ENCODE results near the gene CDC42SE1. TPM values are rescaled to one million over a fixed set of nuclear protein-coding genes. Genes with fewer than 3 reads are reported as not detected.

CDC42SE1 gene, protein sequence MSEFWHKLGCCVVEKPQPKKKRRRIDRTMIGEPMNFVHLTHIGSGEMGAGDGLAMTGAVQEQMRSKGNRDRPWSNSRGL
- total RNA-seq (2021) = 72.8 to 76.3 TPM (median 75.5 TPM) in 3 replicates
- Bru-seq, nascent RNA = percentile 85 among the genes with signal in this experiment
- long read RNA-seq, experiment 1, transcript CDC42SE1-201 (5 exons, 3,045 nt) = major isoform, 58 of 95 reads
- long read RNA-seq, experiment 1, partial matches to known transcripts = 8 of 95 reads
- long read RNA-seq, experiment 1, other reads (novel, unspliced or antisense) = 26 of 95 reads
- long read RNA-seq, experiment 2, transcript CDC42SE1-201 (5 exons, 3,045 nt) = major isoform, 26 of 63 reads
- long read RNA-seq, experiment 2, partial matches to known transcripts = 5 of 63 reads
- long read RNA-seq, experiment 2, other reads (novel, unspliced or antisense) = 31 of 63 reads
- long read RNA-seq, experiment 3, transcript CDC42SE1-201 (5 exons, 3,045 nt) = major isoform, 41 of 53 reads
- long read RNA-seq, experiment 3, partial matches to known transcripts = 2 of 53 reads
- long read RNA-seq, experiment 3, other reads (novel, unspliced or antisense) = 7 of 53 reads

DNA sequence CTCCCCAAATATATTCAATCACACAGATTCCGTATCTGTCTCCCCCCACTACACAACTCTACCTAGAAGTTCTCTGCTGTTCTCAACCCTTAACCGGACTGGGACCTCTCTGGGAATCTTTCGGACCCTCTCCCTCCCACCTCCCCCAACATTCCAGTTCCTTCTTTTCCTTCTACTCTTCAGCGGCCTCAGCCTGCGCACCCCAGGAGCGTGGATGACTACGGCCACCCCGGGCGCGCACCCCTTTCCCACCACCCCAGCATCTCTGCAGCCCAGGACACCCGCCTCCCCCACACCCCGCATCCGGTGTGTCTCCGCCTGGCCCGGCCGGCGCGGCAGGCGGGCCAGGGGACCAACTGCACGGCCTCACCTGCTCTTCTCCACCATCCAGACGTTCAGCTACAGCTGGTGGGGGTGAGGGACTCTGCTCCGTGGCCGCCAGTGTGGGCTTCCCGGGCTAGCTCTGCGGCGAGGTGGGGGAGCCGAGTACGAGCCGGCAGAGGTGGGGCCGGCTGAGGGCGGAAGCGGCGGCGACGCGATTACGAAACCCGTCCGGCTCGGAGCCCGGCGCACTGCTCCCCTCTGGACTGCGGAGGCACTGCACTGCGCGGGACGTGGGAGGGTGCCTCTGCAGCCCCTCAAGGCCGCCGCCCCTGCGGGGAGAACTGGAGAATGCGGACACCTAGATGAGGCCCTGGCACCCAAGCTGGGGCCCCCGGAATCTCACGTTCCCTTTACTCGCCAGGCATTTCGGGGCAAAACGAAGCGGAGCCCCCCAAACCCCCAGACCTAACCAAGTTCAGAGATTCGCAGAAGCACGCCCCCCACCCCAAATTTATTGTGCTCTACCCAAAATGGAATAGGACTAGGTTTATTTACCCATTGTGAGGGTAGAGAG, at the start of gene CDC42SE1:
Gene CDC42SE1 (minus strand): TSS at position 514 of the 898 bp plus-strand sequence. CDS start 3,892 bp downstream, outside the sequence.
- Mint-ChIP-seq H3K27ac (peak within 1 kb of the TSS; percentile 86), H3K4me1 (peaks cover 46% of the 10 kb centered on the region), H3K27me3 (ENCODE audit: low read depth) (no peaks in the 10 kb centered on the region), H3K4me3 (peak within 1 kb of the TSS; percentile 79), H3K36me3 (peaks cover 29% of the 10 kb centered on the region), H3K9me3 (no peaks in the 10 kb centered on the region)
- DNase-seq (ENCODE audit: low spot score) (peak; percentile 86), ATAC-seq (peak; percentile 84)
- ChIA-PET CTCF (interaction anchor here (0.5 to 6.5 kb wide), 17 partner anchors 11 to 281 kb away, joined by 3 to 43 read pairs (median 5); partner anchors contain the start of genes BNIPL, C1orf56, GABPB2 and LYSMD1), POLR2A (interaction anchor here (0.6 to 2.3 kb wide), 5 partner anchors 11 to 106 kb away, joined by 3 to 13 read pairs (median 6); partner anchors contain the start of genes ANXA9 and LYSMD1)
- TF ChIP-seq, protein P1, sequence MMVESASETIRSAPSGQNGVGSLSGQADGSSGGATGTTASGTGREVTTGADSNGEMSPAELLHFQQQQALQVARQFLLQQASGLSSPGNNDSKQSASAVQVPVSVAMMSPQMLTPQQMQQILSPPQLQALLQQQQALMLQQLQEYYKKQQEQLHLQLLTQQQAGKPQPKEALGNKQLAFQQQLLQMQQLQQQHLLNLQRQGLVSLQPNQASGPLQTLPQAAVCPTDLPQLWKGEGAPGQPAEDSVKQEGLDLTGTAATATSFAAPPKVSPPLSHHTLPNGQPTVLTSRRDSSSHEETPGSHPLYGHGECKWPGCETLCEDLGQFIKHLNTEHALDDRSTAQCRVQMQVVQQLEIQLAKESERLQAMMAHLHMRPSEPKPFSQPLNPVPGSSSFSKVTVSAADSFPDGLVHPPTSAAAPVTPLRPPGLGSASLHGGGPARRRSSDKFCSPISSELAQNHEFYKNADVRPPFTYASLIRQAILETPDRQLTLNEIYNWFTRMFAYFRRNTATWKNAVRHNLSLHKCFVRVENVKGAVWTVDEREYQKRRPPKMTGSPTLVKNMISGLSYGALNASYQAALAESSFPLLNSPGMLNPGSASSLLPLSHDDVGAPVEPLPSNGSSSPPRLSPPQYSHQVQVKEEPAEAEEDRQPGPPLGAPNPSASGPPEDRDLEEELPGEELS (CRISPR knock-in tag; IDR thresholded peaks at IDR 0.05) = no peak; the same call in 1 of the 2 replicates
- TF ChIP-seq ZNF263 (CRISPR knock-in tag; IDR thresholded peaks at IDR 0.05; ENCODE audit: low read depth) (no peak), ZNF121 (CRISPR knock-in tag; IDR thresholded peaks at IDR 0.05) (no peak), RORB (CRISPR knock-in tag; IDR thresholded peaks at IDR 0.05) (no peak), PRRX2 (CRISPR knock-in tag; IDR thresholded peaks at IDR 0.05) (no peak), NR1H2 (CRISPR knock-in tag; IDR thresholded peaks at IDR 0.05) (no peak), SOX15 (CRISPR knock-in tag; IDR thresholded peaks at IDR 0.05) (no peak), SMAD4 (CRISPR knock-in tag; IDR thresholded peaks at IDR 0.05) (no peak), JUN (CRISPR knock-in tag; IDR thresholded peaks at IDR 0.05) (0 out of 2 replicates have a peak, but pooled peaks have one; percentile 65), ZNF423 (CRISPR knock-in tag; IDR thresholded peaks at IDR 0.05) (no peak), SP1 (CRISPR knock-in tag; conservative IDR thresholded peaks at IDR 0.05) (no peak)
- TF ChIP-seq, protein P2, sequence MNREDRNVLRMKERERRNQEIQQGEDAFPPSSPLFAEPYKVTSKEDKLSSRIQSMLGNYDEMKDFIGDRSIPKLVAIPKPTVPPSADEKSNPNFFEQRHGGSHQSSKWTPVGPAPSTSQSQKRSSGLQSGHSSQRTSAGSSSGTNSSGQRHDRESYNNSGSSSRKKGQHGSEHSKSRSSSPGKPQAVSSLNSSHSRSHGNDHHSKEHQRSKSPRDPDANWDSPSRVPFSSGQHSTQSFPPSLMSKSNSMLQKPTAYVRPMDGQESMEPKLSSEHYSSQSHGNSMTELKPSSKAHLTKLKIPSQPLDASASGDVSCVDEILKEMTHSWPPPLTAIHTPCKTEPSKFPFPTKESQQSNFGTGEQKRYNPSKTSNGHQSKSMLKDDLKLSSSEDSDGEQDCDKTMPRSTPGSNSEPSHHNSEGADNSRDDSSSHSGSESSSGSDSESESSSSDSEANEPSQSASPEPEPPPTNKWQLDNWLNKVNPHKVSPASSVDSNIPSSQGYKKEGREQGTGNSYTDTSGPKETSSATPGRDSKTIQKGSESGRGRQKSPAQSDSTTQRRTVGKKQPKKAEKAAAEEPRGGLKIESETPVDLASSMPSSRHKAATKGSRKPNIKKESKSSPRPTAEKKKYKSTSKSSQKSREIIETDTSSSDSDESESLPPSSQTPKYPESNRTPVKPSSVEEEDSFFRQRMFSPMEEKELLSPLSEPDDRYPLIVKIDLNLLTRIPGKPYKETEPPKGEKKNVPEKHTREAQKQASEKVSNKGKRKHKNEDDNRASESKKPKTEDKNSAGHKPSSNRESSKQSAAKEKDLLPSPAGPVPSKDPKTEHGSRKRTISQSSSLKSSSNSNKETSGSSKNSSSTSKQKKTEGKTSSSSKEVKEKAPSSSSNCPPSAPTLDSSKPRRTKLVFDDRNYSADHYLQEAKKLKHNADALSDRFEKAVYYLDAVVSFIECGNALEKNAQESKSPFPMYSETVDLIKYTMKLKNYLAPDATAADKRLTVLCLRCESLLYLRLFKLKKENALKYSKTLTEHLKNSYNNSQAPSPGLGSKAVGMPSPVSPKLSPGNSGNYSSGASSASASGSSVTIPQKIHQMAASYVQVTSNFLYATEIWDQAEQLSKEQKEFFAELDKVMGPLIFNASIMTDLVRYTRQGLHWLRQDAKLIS (CRISPR knock-in tag; IDR thresholded peaks at IDR 0.05; ENCODE audit: borderline replicate concordance) = no peak
- TF ChIP-seq, protein P3, sequence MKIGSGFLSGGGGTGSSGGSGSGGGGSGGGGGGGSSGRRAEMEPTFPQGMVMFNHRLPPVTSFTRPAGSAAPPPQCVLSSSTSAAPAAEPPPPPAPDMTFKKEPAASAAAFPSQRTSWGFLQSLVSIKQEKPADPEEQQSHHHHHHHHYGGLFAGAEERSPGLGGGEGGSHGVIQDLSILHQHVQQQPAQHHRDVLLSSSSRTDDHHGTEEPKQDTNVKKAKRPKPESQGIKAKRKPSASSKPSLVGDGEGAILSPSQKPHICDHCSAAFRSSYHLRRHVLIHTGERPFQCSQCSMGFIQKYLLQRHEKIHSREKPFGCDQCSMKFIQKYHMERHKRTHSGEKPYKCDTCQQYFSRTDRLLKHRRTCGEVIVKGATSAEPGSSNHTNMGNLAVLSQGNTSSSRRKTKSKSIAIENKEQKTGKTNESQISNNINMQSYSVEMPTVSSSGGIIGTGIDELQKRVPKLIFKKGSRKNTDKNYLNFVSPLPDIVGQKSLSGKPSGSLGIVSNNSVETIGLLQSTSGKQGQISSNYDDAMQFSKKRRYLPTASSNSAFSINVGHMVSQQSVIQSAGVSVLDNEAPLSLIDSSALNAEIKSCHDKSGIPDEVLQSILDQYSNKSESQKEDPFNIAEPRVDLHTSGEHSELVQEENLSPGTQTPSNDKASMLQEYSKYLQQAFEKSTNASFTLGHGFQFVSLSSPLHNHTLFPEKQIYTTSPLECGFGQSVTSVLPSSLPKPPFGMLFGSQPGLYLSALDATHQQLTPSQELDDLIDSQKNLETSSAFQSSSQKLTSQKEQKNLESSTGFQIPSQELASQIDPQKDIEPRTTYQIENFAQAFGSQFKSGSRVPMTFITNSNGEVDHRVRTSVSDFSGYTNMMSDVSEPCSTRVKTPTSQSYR (CRISPR knock-in tag; IDR thresholded peaks at IDR 0.05) = peak; percentile 38; the same call in 1 of the 2 replicates
- TF ChIP-seq, protein P4, sequence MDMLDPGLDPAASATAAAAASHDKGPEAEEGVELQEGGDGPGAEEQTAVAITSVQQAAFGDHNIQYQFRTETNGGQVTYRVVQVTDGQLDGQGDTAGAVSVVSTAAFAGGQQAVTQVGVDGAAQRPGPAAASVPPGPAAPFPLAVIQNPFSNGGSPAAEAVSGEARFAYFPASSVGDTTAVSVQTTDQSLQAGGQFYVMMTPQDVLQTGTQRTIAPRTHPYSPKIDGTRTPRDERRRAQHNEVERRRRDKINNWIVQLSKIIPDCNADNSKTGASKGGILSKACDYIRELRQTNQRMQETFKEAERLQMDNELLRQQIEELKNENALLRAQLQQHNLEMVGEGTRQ (CRISPR knock-in tag; IDR thresholded peaks at IDR 0.05) = no peak
- TF ChIP-seq, protein P5, sequence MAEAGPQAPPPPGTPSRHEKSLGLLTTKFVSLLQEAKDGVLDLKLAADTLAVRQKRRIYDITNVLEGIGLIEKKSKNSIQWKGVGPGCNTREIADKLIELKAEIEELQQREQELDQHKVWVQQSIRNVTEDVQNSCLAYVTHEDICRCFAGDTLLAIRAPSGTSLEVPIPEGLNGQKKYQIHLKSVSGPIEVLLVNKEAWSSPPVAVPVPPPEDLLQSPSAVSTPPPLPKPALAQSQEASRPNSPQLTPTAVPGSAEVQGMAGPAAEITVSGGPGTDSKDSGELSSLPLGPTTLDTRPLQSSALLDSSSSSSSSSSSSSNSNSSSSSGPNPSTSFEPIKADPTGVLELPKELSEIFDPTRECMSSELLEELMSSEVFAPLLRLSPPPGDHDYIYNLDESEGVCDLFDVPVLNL (CRISPR knock-in tag; IDR thresholded peaks at IDR 0.05; ENCODE audit: borderline replicate concordance, low read depth) = no peak
- TF ChIP-seq, protein P6, sequence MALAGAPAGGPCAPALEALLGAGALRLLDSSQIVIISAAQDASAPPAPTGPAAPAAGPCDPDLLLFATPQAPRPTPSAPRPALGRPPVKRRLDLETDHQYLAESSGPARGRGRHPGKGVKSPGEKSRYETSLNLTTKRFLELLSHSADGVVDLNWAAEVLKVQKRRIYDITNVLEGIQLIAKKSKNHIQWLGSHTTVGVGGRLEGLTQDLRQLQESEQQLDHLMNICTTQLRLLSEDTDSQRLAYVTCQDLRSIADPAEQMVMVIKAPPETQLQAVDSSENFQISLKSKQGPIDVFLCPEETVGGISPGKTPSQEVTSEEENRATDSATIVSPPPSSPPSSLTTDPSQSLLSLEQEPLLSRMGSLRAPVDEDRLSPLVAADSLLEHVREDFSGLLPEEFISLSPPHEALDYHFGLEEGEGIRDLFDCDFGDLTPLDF (CRISPR knock-in tag; IDR thresholded peaks at IDR 0.05) = no peak
- TF ChIP-seq, protein P7, sequence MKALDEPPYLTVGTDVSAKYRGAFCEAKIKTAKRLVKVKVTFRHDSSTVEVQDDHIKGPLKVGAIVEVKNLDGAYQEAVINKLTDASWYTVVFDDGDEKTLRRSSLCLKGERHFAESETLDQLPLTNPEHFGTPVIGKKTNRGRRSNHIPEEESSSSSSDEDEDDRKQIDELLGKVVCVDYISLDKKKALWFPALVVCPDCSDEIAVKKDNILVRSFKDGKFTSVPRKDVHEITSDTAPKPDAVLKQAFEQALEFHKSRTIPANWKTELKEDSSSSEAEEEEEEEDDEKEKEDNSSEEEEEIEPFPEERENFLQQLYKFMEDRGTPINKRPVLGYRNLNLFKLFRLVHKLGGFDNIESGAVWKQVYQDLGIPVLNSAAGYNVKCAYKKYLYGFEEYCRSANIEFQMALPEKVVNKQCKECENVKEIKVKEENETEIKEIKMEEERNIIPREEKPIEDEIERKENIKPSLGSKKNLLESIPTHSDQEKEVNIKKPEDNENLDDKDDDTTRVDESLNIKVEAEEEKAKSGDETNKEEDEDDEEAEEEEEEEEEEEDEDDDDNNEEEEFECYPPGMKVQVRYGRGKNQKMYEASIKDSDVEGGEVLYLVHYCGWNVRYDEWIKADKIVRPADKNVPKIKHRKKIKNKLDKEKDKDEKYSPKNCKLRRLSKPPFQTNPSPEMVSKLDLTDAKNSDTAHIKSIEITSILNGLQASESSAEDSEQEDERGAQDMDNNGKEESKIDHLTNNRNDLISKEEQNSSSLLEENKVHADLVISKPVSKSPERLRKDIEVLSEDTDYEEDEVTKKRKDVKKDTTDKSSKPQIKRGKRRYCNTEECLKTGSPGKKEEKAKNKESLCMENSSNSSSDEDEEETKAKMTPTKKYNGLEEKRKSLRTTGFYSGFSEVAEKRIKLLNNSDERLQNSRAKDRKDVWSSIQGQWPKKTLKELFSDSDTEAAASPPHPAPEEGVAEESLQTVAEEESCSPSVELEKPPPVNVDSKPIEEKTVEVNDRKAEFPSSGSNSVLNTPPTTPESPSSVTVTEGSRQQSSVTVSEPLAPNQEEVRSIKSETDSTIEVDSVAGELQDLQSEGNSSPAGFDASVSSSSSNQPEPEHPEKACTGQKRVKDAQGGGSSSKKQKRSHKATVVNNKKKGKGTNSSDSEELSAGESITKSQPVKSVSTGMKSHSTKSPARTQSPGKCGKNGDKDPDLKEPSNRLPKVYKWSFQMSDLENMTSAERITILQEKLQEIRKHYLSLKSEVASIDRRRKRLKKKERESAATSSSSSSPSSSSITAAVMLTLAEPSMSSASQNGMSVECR (CRISPR knock-in tag; IDR thresholded peaks at IDR 0.05; ENCODE audit: borderline replicate concordance) = peak; percentile 47; the same call in 1 of the 2 replicates

Measured in WTC11 (cell line).